Measurements from ENCODE around the gene ATP2B3.

DNA sequence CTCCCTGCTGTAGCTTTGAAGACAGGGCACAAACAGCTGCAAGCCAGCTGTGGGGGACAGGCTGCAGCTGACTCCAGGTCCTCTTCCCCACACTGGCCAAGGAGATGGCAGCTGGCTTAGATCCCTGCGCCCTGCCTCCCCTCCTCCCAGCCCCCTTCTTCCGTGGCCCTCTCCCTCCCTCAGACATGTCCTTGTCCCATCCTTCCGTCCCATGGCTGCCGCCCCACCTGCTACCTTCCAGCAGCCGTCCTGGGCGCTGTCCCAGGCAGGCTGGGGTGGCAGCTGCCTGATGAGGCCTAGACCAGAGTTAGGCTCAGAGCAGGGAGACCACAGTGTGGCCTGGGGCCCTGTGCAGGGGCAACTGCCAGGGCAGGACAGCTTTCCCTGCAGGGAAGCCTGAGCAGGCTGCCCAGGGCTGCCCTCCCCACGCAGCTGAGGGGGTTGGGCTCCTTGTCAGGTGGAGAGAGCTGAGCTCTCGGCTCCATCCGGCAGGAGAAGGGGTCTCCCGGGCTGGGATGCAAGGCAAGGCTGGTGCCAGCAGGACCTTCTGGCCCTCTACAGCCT, 26.0 kb upstream of the ATP2B3 start:
- TF ChIP-seq, protein P1, sequence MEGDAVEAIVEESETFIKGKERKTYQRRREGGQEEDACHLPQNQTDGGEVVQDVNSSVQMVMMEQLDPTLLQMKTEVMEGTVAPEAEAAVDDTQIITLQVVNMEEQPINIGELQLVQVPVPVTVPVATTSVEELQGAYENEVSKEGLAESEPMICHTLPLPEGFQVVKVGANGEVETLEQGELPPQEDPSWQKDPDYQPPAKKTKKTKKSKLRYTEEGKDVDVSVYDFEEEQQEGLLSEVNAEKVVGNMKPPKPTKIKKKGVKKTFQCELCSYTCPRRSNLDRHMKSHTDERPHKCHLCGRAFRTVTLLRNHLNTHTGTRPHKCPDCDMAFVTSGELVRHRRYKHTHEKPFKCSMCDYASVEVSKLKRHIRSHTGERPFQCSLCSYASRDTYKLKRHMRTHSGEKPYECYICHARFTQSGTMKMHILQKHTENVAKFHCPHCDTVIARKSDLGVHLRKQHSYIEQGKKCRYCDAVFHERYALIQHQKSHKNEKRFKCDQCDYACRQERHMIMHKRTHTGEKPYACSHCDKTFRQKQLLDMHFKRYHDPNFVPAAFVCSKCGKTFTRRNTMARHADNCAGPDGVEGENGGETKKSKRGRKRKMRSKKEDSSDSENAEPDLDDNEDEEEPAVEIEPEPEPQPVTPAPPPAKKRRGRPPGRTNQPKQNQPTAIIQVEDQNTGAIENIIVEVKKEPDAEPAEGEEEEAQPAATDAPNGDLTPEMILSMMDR (IDR thresholded peaks at IDR 0.05; ENCODE audit: poor library complexity, severe bottlenecking) = no peak
- no peak for TF ChIP-seq TAF1 (IDR thresholded peaks at IDR 0.05; ENCODE audit: low read depth)

All from neural cell (in vitro differentiated cells).